HG03095 (cell line): ENCODE measurements around the gene CWC15.
"Not testable (repeated sequence)": the region's sequence is repeated elsewhere in the genome, so short reads cannot be mapped to it uniquely, and the experiment has no call there.

ENCODE experiments used
- ATAC-seq: cut with Tn5 transposase; IDR thresholded peaks from one replicate; pipeline ENCODE4 v1.9.1; 2021; ENCODE audit warnings: moderate library complexity; ENCODE audit not compliant: unreplicated experiment

The CWC15 gene

GRCh38 chr11:94973099-94973968 is at the start of gene CWC15, which contains the start of gene KDM4D:
TSS of gene CWC15 (minus strand) at chr11:94973556. CDS start at chr11:94972185, 1,371 bp downstream.
TSS of gene KDM4D (plus strand) at chr11:94973709. CDS start at chr11:94997373, 23,664 bp downstream.
- peak; percentile 100 for ATAC-seq

- ATAC-seq = not testable (repeated sequence)
Observed at GRCh38 chr11:95021468-95021867, 48.1 kb upstream of the CWC15 start.

- ATAC-seq = no peak
Observed at GRCh38 chr11:95016139-95016538, 42.8 kb upstream of the CWC15 start.

GRCh38 chr11:95014184-95014821 is 40.9 kb upstream of the CWC15 start:
- no peak for ATAC-seq

GRCh38 chr11:95011376-95011775 is 38.0 kb upstream of the CWC15 start:
- ATAC-seq = no peak

GRCh38 chr11:95005642-95006041 is 32.3 kb upstream of the CWC15 start:
- ATAC-seq = no peak

- no peak for ATAC-seq
Observed at GRCh38 chr11:95003716-95004115, 30.4 kb upstream of the CWC15 start.

GRCh38 chr11:94998285-94998684 is 24.9 kb upstream of the CWC15 start:
- ATAC-seq = no peak

GRCh38 chr11:94997437-94997836 is 24.1 kb upstream of the CWC15 start:
- no peak for ATAC-seq

- ATAC-seq = no peak
Observed at GRCh38 chr11:94993400-94993943, 20.1 kb upstream of the CWC15 start.

- ATAC-seq = no peak
Observed at GRCh38 chr11:94988748-94989147, 15.4 kb upstream of the CWC15 start.

GRCh38 chr11:94987378-94987777 is 14.0 kb upstream of the CWC15 start:
- ATAC-seq = no peak

GRCh38 chr11:94975599-94975998 is 2.2 kb upstream of the CWC15 start:
- no peak for ATAC-seq

- ATAC-seq = no peak
Observed at GRCh38 chr11:94974178-94974577, 822 bp upstream of the CWC15 start.

GRCh38 chr11:94972700-94973098 is 657 bp downstream of the CWC15 start:
- ATAC-seq = no peak

GRCh38 chr11:94968334-94968958 is 4.9 kb downstream of the CWC15 start:
- no peak for ATAC-seq

- ATAC-seq = no peak
Observed at GRCh38 chr11:94964934-94965333, 8.4 kb downstream of the CWC15 start.

- no peak for ATAC-seq
Observed at GRCh38 chr11:94961255-94961654, 12.1 kb downstream of the CWC15 start.

- ATAC-seq = no peak
Observed at GRCh38 chr11:94960488-94960887, 12.9 kb downstream of the CWC15 start.

- no peak for ATAC-seq
Observed at GRCh38 chr11:94959179-94959578, 14.2 kb downstream of the CWC15 start.

GRCh38 chr11:94958121-94958696 is 15.1 kb downstream of the CWC15 start:
- ATAC-seq = no peak
